Muscle layer of colon (tissue), 2 donors: Measurements from ENCODE around the gene CORO1C.

Experiments
- H3K27ac ChIP-seq: one replicate; pipeline ENCODE4 v1.7.0; 2013; ENCODE audit warnings: low read depth, mild to moderate bottlenecking, low read length, moderate library complexity
- H3K27me3 ChIP-seq, 2 donors: one replicate each; pipeline ENCODE4 v1.7.0; 2013; ENCODE audit warnings: low read length in 2 of 2, mild to moderate bottlenecking in 2 of 2; ENCODE audit not compliant: insufficient read depth in 2 of 2, control insufficient read depth in 1 of 2
- H3K36me3 ChIP-seq: one replicate; pipeline ENCODE4 v1.7.0; 2013; ENCODE audit warnings: mild to moderate bottlenecking, low read length; ENCODE audit not compliant: insufficient read depth
- H3K4me1 ChIP-seq: one replicate; pipeline ENCODE4 v1.7.0; 2013; ENCODE audit warnings: mild to moderate bottlenecking, low read length; ENCODE audit not compliant: insufficient read depth
- H3K4me3 ChIP-seq, 2 donors: one replicate each; pipeline ENCODE4 v1.7.0; 2013; ENCODE audit warnings: low read length in 2 of 2, low read depth in 1 of 2, mild to moderate bottlenecking in 1 of 2, moderate library complexity in 1 of 2
- H3K9ac ChIP-seq: one replicate; pipeline ENCODE4 v1.7.0; 2013; ENCODE audit warnings: low read length
- H3K9me3 ChIP-seq: one replicate; pipeline ENCODE4 v1.7.0; 2013; ENCODE audit warnings: mild to moderate bottlenecking, low read length
- donor health status: abdominal sarcoma.
- donor health status: Adenocarcinoma of cecum.

CORO1C gene

DNA sequence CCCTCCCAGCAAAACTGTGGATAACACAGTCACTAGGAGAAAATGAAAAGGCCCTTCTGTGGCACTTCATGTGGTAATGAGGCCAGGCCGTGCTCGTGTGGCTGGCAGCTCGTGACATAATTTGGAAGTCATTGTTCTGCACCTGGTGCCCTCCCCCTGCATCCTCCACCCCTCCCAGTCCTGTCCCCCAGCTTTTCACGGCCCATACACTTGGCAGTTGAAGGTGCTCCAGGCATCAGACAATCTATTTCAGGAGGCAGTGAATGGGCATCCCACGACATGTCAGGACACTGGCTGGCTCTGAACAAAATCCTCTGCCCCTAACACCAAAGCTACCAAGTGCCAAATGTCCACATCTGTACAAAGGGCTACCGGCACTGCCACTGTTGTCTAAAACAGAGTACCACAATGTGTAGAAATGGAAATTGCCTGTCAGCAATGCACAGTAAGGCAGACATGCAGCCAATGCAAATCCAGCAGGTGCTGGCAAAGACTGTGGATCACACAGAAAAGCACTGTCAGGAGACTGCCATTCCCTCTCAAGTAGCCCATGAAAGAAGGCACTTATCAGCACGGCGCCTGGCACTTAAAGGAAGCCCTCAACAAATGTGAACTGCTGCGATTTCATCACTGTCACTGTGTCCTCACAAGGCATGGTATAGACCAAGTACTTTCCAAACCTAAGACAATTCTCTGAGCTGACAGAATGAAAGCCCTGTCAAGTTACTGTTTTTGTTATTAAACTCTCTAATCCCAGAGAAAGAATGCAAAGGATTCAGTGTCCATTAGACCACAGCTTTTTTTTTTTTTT is 39.1 kb downstream of the CORO1C start:
- Histone ChIP-seq H3K9ac (peak overlapping the region; percentile 89), H3K4me3 (peak overlapping the region in 1 of 2 donors; percentile 37), H3K27ac (peak overlapping the region; percentile 95), H3K4me1 (peaks cover 81% of the 10 kb centered on the region), H3K9me3 (no peaks in the 10 kb centered on the region), H3K27me3 (no peaks in the 10 kb centered on the region), H3K36me3 (peaks cover 6% of the 10 kb centered on the region)

DNA sequence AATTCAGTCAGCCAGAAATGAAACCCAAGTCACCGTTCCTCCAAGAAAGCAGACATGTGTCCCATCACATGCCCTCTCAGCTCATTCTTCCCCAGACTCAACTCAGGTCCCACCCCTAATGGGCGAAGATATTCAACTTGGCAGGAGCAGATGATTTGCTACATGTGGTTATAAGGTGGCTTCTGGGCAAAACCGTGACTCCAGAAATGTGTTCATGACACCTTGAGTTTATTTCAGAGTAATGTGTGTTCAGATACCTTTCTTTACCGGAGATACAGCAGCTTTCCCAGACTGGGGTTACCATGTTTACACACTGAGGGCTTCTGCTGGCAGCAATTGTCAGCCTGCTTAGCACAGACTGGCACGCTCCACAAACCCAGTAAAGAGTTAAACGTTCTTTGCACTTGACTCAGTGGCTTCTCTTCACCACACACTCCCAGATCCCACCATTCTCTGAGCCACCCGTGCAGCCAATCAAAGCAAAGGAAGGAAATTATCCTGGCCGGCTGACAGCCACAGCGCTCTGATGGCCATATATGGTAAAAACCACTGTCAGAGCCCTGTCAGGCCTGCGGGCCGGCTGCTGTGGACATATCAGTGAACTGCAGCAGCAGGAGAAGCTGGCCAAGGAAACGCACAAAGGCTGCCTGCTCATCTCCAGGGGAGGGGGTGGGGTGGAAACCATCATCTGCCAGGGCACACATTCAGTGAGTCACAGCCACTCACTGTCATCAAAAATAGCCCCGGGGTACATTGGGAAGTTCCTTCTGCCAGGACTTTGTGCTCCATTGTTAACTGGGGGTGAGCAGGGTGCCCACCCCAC is 39.9 kb downstream of the CORO1C start:
- Histone ChIP-seq H3K9ac (peak overlapping the region; percentile 89), H3K4me3 (peak overlapping the region in 1 of 2 donors; percentile 38), H3K27ac (peak overlapping the region; percentile 95), H3K36me3 (peaks cover 6% of the 10 kb centered on the region), H3K9me3 (no peaks in the 10 kb centered on the region), H3K27me3 (no peaks in the 10 kb centered on the region), H3K4me1 (peaks cover 80% of the 10 kb centered on the region)

DNA sequence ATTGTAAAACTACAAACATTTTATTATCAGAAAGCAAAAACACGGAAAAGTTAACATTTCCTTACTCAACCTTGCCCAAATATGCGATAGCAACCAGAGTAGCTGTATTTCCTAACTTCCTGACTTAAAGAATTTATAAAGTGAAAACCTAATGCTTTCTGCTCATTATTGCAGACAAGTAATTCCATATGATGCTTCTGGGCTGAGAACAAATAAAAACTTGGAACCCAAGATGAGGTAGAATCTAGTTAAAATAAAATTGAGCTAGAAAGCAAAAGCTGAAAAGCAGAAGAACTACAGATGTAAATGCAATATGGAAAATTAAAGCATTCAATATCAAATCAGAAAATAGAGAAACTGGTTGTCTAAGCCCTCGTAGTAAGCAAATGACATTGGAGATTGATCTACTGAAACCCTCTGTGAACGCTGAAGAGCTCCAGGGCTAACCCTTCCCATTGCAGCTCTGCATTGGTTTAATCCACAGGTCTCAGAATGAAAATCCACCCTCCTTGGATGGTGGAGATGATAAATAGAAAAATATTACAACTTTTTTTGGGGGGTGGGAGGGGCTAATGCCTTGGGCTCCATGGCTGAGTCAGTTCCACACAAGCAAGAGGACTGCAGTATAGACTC is 40.7 kb downstream of the CORO1C start:
- H3K27me3 ChIP-seq, result no peaks in the 10 kb centered on the region
- H3K9me3 ChIP-seq, result no peaks in the 10 kb centered on the region
- H3K4me3 ChIP-seq, result peak overlapping the region; percentile 6 to 38
- peak overlapping the region; percentile 95 for H3K27ac ChIP-seq
- peaks cover 80% of the 10 kb centered on the region for H3K4me1 ChIP-seq
- peaks cover 6% of the 10 kb centered on the region for H3K36me3 ChIP-seq
- H3K9ac ChIP-seq, result peak overlapping the region; percentile 89

DNA sequence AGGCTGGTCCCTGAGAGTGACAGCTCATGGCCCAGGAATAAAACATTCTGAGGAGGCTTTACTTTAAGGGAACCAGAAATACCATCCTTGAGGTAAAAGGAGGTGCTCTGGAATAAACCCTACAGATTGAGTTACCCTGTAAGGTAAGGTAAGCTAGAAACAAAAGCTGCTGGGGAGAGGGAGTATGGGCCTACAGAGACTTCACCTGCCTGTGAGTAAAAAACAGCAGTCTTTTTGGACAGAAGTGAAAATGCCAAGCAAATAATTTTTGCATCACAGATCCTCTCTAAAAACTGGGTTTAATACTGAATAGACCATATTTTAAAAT is 41.2 kb downstream of the CORO1C start:
- Histone ChIP-seq H3K27me3 (no peaks in the 10 kb centered on the region), H3K9ac (peak overlapping the region; percentile 89), H3K4me3 (no peak overlapping the region), H3K4me1 (peaks cover 80% of the 10 kb centered on the region), H3K27ac (peak overlapping the region; percentile 95), H3K9me3 (no peaks in the 10 kb centered on the region), H3K36me3 (peaks cover 3% of the 10 kb centered on the region)

DNA sequence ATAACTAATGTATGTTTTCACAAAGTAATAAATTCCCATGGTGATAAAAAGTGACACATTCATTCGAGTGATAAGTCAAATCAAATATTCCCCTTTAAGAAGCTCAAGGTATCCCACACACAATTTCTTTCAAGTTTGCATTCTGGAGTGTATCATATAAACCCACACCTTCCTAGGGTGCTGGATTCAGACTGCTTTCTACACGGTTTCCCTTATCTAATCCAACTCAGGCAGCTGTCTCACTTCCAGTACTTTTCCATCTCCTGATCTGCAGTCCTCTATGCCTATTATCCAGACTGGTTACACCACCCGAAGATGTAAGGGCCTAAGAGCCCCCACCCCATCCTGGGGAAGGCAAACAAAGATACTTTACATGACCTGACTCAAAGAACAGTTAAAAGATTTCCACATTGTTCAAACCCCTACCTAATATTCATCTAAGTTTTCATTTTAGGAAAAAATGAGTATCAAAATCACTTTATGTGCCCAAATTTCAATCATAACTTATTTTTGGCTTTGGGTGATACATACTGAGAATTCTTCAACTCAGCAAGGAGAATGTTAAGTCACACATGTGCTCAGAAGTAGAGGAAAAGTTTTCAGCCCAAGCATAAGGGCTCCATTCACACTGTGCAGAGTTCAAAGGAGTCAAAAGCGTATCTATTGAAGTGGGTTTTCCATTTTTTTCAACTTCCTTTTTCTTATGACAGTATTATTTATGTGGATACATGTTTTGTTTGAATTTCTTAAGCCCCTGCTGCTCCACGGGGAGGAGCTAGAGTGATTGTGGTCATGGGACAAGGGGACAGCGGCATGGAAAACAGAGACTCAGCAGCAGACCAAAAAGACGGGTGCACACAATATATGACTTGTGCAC is 41.8 kb downstream of the CORO1C start:
- Histone ChIP-seq H3K27ac (peak overlapping the region; percentile 95), H3K9me3 (no peaks in the 10 kb centered on the region), H3K4me3 (peak overlapping the region in 1 of 2 donors; percentile 19), H3K27me3 (no peaks in the 10 kb centered on the region), H3K9ac (peak overlapping the region; percentile 89), H3K36me3 (no peaks in the 10 kb centered on the region), H3K4me1 (peaks cover 82% of the 10 kb centered on the region)

DNA sequence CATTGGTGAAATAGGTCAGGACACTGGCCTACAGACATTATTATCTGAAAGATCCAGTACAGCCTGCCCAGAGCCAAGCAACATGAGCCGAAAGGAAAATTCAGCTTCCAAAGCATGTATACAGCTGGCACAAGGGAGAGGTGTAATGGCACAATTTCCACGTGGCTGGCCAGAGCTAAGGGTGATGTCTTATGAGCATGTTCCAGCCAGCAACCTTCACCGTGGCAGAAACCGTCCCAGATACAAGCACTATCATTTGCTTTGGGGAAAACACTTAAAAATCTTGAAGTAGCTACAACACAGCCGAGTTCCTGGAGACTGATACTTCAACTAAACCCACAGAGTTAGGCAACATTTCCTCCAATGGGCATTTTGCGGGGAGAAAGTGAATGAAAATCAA is 44.5 kb downstream of the CORO1C start:
- Histone ChIP-seq H3K9ac (no peak overlapping the region), H3K9me3 (no peaks in the 10 kb centered on the region), H3K36me3 (no peaks in the 10 kb centered on the region), H3K27ac (peak overlapping the region; percentile 80), H3K4me3 (no peak overlapping the region), H3K27me3 (no peaks in the 10 kb centered on the region), H3K4me1 (peaks cover 70% of the 10 kb centered on the region)

DNA sequence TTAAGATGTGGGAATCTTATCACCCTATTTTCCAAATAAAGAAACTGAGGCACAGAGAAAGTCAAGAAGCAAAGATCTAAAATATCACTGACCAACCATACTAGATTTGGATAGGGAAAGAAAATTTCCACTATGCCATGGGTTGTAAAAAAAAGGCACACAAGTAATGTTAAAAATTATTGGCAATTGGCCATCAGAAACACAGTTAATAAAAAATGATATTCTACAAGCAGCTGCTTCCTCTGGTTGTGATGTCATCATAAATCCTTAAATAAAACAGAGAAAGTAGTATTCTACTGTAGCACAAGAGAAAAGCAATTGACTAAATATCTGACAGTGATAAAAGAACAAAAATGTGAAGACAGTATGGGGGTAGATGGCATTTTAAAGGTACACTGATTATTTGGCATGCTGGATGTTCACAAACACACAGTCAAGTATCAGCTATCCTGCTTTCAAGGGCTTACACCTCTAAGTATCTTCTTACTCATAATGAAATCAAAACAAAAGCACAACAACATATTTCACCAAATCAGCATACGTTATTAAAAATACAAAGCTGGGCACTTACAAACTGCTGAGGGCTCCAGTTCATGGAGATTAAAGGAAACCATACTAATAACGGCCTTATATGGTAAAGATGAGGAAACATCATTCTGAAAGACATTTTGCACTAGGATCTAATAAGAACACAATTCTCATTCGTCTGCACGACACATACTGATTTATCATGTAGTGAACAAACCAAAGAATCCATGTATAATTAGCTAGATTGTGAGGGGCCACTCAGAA is 45.7 kb downstream of the CORO1C start:
- H3K27ac ChIP-seq, result peak overlapping the region; percentile 80
- no peaks in the 10 kb centered on the region for H3K27me3 ChIP-seq
- H3K9ac ChIP-seq, result peak overlapping the region; percentile 49
- H3K9me3 ChIP-seq, result no peaks in the 10 kb centered on the region
- no peak overlapping the region for H3K4me3 ChIP-seq
- no peaks in the 10 kb centered on the region for H3K36me3 ChIP-seq
- H3K4me1 ChIP-seq, result peaks cover 73% of the 10 kb centered on the region

DNA sequence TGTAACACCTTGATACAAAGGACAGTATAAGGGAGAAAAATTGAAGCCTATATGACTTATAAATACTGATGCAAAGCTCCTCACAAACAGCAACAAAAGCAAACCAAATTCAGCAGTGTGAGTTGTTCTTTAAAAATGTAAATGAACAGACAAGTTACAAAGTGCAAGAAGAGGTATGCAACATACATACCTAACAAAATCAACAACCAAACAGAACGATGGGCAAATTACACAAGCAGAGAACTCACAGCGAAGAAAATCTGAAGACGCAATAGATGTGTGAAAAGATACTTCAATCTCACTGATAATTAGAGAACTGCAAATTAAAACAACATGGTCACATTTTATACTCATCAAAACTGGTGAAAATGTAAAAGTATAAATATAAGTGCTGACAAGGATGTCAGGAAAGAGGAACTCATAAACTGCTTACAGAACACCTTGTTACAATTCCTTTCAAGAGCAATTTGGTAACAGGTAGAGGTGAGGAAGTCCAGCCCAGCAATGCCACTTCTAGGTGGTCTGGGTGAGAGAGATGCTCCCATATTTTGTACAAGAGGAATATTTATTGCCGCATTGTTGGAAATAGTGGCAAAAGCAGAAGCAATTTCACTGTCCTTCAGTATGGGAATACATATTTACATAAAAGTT is 47.3 kb downstream of the CORO1C start:
- Histone ChIP-seq H3K9ac (no peak overlapping the region), H3K4me1 (peaks cover 73% of the 10 kb centered on the region), H3K27me3 (no peaks in the 10 kb centered on the region), H3K36me3 (no peaks in the 10 kb centered on the region), H3K9me3 (no peaks in the 10 kb centered on the region), H3K4me3 (no peak overlapping the region), H3K27ac (peak overlapping the region; percentile 72)

DNA sequence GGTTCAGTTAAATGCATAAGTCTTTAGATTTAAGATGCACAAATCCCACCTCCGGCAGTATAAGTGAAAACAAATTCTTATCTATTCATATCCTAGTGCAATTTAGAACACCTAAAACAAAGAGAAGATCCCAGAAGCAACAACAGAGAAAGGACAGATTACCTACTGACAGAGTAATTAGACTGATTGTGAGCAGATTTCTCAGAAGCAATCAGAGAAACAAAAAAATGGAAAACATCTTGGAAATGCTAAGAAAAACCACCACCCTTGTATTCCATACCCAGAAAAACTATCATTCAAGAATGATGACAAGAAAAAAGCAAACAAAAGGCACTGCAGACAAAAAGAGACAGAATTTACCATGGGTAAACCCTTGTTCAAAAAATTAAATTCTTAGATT is 50.0 kb downstream of the CORO1C start:
- Histone ChIP-seq H3K27me3 (no peaks in the 10 kb centered on the region), H3K27ac (no peak overlapping the region), H3K9ac (no peak overlapping the region), H3K36me3 (peaks cover 10% of the 10 kb centered on the region), H3K4me1 (peaks cover 72% of the 10 kb centered on the region), H3K9me3 (no peaks in the 10 kb centered on the region), H3K4me3 (no peak overlapping the region)

DNA sequence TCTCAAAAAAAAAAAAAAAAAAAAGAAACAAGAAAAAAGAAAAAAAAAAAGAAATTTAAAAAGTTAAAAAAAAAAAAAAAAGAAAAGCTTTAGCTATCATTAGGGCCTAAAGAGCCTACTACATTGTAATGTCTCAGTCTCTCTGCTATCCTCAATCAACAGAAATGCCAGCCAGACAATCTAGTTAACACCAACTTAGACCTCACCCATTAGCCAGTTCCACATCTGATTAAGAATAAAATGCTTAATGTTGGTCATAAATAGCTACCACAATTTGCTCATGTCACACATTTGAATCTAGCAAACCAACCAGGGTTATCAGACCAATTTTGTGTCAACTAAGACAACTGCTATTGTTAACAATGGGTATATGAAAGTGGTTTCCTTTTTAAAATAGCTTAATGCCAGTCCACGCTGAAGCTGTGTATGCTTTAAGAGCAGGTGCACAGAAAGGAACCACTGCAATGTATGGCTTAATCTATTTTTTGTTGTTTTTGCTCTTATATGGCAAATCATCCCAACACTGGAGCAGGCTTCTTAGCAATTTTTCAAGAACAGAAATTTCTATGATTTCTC is 52.1 kb downstream of the CORO1C start:
- peaks cover 61% of the 10 kb centered on the region for H3K4me1 ChIP-seq
- peak overlapping the region; percentile 22 for H3K27ac ChIP-seq
- H3K9me3 ChIP-seq, result no peaks in the 10 kb centered on the region
- H3K4me3 ChIP-seq, result no peak overlapping the region
- H3K27me3 ChIP-seq, result no peaks in the 10 kb centered on the region
- peaks cover 13% of the 10 kb centered on the region for H3K36me3 ChIP-seq
- no peak overlapping the region for H3K9ac ChIP-seq
